Thoracic aorta (tissue), 2 donors: ENCODE results near the gene SETD3. TPM values are rescaled to one million over a fixed set of nuclear protein-coding genes. Genes with fewer than 3 reads are reported as not detected.

Source experiments
- ATAC-seq: fragments of 150-250 bp; one replicate; pipeline ENCODE4 v1.8.0; 2017; ENCODE audit warnings: low read depth; ENCODE audit not compliant: insufficient number of reproducible peaks, low FRiP score
- DNase-seq: peaks from one replicate; pipeline ENCODE4 v3.0.0-alpha.2; 2020; ENCODE audit warnings: low spot score
- H3K27ac ChIP-seq, 2 donors: fragments of 200-600 bp; sonication (generic); 1 replicate in 1 of 2; 2 replicates in 1 of 2; pipeline ENCODE4 v1.5.1; 2016; ENCODE audit warnings: mild to moderate bottlenecking in 2 of 2, moderate library complexity in 2 of 2
- H3K27me3 ChIP-seq: fragments of 200-600 bp; sonication (generic); replicated peaks from 2 replicates; pipeline ENCODE4 v1.6.0; 2016; ENCODE audit warnings: mild to moderate bottlenecking; ENCODE audit not compliant: insufficient read depth
- H3K36me3 ChIP-seq: fragments of 200-600 bp; sonication (generic); one replicate; pipeline ENCODE4 v1.5.1; 2016
- H3K4me1 ChIP-seq, 2 donors: fragments of 200-600 bp; sonication (generic); 1 replicate in 1 of 2; 2 replicates in 1 of 2; pipeline versions ENCODE4 v1.5.1 to v1.6.0; 2016; ENCODE audit warnings: low read depth in 2 of 2, mild to moderate bottlenecking in 1 of 2; ENCODE audit not compliant: control insufficient read depth in 1 of 2
- H3K4me3 ChIP-seq: fragments of 200-600 bp; sonication (generic); 2 replicates; pipeline ENCODE4 v1.5.1; 2016; ENCODE audit warnings: mild to moderate bottlenecking
- H3K9me3 ChIP-seq: fragments of 200-600 bp; sonication (generic); 2 replicates; pipeline ENCODE4 v1.5.1; 2016
- CTCF ChIP-seq: fragments of 200-600 bp; sonication (generic); IDR thresholded peaks from one replicate; pipeline ENCODE4 v1.5.1; 2019; ENCODE audit warnings: antibody characterized with exemption
- total RNA-seq, 2 donors: library from RNA; depleted of rRNA; stranded (reverse); fragments of >200 nt; gene quantifications; one replicate each; pipeline versions ENCODE4 v1.1.0 to v1.2.3, GENCODE V29; 2016

Gene SETD3
- total RNA-seq, 2 donors from 2014 or later: 70.8 to 76.8 TPM

- peaks cover 8% of the 10 kb centered on the region for H3K36me3 ChIP-seq
- no peaks in the 10 kb centered on the region for H3K27me3 ChIP-seq
- H3K27ac ChIP-seq: no peak overlapping the region
- peaks cover 4 to 8% of the 10 kb centered on the region in 2 donors for H3K4me1 ChIP-seq
- ATAC-seq (no peak), DNase-seq (no peak)
- H3K4me3 ChIP-seq: no peak overlapping the region
- no peaks in the 10 kb centered on the region for H3K9me3 ChIP-seq
- no peak for TF ChIP-seq CTCF
Measured at GRCh38 chr14:99436247-99437180, 44.1 kb downstream of the SETD3 start.

- TF ChIP-seq CTCF: no peak
- ATAC-seq: no peak
Measured at GRCh38 chr14:99435327-99435726, 45.3 kb downstream of the SETD3 start.

GRCh38 chr14:99432485-99432884, 48.2 kb downstream of the SETD3 start:
- no peaks in the 10 kb centered on the region for H3K9me3 ChIP-seq
- DNase-seq: no peak
- no peak overlapping the region for H3K27ac ChIP-seq
- H3K27me3 ChIP-seq: no peaks in the 10 kb centered on the region
- TF ChIP-seq CTCF: no peak
- no peaks in the 10 kb centered on the region for H3K36me3 ChIP-seq
- no peak overlapping the region for H3K4me3 ChIP-seq
- H3K4me1 ChIP-seq: peaks cover 4 to 17% of the 10 kb centered on the region in 2 donors
- no peak for ATAC-seq

More at GRCh38 chr14:99435327-99435726, 45.3 kb downstream of the SETD3 start:
- Histone ChIP-seq H3K4me3 (no peak overlapping the region), H3K4me1 (peaks cover 4 to 17% of the 10 kb centered on the region in 2 donors), H3K9me3 (no peaks in the 10 kb centered on the region), H3K27me3 (no peaks in the 10 kb centered on the region), H3K27ac (no peak overlapping the region), H3K36me3 (peaks cover 3% of the 10 kb centered on the region)
- DNase-seq: no peak

- DNase-seq (no peak), ATAC-seq (no peak)
- Histone ChIP-seq H3K9me3 (no peaks in the 10 kb centered on the region), H3K27me3 (no peaks in the 10 kb centered on the region), H3K4me3 (no peak overlapping the region), H3K27ac (peak overlapping the region in 1 of 2 donors; percentile 15), H3K36me3 (no peaks in the 10 kb centered on the region), H3K4me1 (peaks cover 4 to 17% of the 10 kb centered on the region in 2 donors)
- TF ChIP-seq CTCF: no peak
Measured at GRCh38 chr14:99431986-99432385, 48.7 kb downstream of the SETD3 start.

- Histone ChIP-seq H3K4me3 (no peak overlapping the region), H3K9me3 (no peaks in the 10 kb centered on the region), H3K36me3 (no peaks in the 10 kb centered on the region), H3K27ac (peak overlapping the region in 1 of 2 donors; percentile 53), H3K27me3 (no peaks in the 10 kb centered on the region), H3K4me1 (peaks cover 4 to 17% of the 10 kb centered on the region in 2 donors)
- no peak for DNase-seq
- no peak for ATAC-seq
- peak; percentile 10 for TF ChIP-seq CTCF
Measured at GRCh38 chr14:99430491-99430890, 50.2 kb downstream of the SETD3 start.
